ENCODE measurements around the gene GNB3.

Gene GNB3

DNA sequence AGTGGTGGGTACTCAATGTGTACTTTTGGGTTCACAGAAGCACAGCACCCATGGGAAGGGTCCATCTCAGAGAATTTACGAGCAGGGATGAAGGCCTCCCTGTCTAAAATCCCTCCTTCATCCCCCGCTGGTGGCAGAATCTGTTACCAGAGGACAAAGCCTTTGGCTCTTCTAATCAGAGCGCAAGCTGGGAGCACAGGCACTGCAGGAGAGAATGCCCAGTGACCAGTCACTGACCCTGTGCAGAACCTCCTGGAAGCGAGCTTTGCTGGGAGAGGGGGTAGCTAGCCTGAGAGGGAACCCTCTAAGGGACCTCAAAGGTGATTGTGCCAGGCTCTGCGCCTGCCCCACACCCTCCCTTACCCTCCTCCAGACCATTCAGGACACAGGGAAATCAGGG lies 20.6 kb upstream of the GNB3 start:
- Mint-ChIP-seq H3K4me1 (peaks cover 95% of the 10 kb centered on the region), H3K36me3 (ENCODE audit: low read depth) (peaks cover 7% of the 10 kb centered on the region), H3K4me3 (peak overlapping the region; percentile 90), H3K27ac (peak overlapping the region; percentile 99), H3K27me3 (ENCODE audit: low read depth, poor library complexity) (peaks cover 9% of the 10 kb centered on the region), H3K9me3 (no peaks in the 10 kb centered on the region)
- no peak for DNase-seq
- TF ChIP-seq, protein P1, sequence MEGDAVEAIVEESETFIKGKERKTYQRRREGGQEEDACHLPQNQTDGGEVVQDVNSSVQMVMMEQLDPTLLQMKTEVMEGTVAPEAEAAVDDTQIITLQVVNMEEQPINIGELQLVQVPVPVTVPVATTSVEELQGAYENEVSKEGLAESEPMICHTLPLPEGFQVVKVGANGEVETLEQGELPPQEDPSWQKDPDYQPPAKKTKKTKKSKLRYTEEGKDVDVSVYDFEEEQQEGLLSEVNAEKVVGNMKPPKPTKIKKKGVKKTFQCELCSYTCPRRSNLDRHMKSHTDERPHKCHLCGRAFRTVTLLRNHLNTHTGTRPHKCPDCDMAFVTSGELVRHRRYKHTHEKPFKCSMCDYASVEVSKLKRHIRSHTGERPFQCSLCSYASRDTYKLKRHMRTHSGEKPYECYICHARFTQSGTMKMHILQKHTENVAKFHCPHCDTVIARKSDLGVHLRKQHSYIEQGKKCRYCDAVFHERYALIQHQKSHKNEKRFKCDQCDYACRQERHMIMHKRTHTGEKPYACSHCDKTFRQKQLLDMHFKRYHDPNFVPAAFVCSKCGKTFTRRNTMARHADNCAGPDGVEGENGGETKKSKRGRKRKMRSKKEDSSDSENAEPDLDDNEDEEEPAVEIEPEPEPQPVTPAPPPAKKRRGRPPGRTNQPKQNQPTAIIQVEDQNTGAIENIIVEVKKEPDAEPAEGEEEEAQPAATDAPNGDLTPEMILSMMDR (IDR thresholded peaks at IDR 0.05): no peak

DNA sequence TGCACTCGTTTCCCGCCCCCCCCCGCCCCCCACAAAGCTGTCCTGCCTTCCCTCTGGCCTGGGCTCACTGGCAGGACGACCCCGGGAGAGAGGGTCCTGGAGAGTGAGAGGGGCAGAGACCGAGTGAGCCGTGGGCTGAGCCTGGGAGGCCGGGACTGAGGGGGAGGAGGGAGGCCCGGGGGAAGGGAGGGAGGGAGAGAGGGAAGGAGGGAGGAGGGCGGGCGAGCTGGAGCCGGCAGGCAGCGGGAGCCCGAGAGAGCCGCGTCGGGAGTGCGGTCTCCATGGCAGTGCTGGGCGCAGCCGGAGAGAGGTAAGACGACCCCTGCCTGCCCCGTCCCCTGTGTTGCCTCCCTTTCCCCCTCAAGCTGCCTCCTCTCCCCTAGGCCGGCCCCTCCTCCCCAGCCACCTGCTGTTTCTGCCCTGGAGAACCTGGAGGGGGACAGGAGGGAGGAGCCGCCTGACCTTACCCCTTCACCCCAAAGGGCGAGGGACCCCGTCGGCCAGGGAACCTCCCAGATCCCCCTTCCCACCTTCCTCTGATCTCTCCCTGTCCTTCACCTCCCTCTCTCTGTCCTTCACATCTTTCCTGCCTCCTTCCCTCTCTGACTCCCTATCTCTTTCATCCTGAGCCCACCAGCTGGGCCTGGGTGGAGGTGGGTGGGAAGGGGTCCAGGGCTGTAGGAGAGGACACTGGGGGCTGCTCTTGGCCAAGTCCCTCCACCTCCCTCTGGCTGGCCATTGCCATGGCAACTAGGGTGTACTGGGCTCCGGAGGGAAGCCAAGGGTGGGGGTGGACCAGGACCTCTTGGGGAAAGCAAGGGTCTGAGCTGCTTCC lies 18.9 kb upstream of the GNB3 start, which contains the start of gene GPR162:
Gene GPR162 (plus strand): TSS at position 231 of the 835 bp plus-strand sequence. CDS start 2,078 bp downstream, outside the sequence.
- Mint-ChIP-seq H3K9me3 (no peaks in the 10 kb centered on the region), H3K27ac (peak within 1 kb of the TSS; percentile 99)
- peak; percentile 85 for DNase-seq

DNA sequence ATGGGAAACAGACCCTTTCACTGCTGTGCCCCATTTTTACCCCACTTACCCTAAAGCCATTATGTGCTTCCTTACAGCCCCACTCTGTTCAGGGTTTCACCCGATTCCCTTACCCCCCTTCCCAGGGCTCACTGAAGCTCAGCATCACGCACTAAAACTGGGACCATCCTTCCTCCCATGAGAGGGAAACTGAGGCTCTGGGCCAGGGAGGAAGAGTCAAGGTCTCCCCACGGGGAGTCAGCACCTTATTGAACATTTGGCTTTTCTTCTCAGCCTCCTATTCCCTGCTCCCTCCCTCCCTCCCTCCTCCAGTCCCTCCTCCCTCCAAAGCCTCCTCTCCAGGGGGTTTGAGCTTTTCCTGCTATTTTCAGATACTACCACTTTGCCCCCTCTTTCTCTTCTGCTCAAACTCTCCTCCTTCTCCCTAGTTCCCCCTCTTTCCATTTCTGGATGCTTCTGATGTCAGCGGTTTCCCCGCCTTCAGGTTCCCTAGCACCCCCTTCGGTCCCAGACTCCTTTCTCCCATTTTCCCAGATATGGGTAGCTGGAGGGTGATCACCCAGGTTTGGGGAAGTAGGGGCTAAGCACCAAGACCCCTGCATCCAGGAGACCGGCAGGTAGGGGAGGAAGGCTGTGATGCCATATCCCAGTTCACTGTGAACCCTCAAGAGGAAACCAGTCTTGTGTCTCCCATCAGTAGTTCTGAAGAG lies 18.1 kb upstream of the GNB3 start:
- Mint-ChIP-seq H3K36me3 (ENCODE audit: low read depth) (peaks cover 12% of the 10 kb centered on the region), H3K27me3 (ENCODE audit: low read depth, poor library complexity) (peaks cover 16% of the 10 kb centered on the region), H3K4me1 (peaks cover 97% of the 10 kb centered on the region), H3K9me3 (no peaks in the 10 kb centered on the region), H3K4me3 (peak overlapping the region; percentile 90), H3K27ac (peak overlapping the region; percentile 46)
- no peak for DNase-seq
- TF ChIP-seq, protein P1 (IDR thresholded peaks at IDR 0.05): no peak

More for the DNA sequence above, 18.9 kb upstream of the GNB3 start, which contains the start of gene GPR162:
- Mint-ChIP-seq H3K4me3 (peak within 1 kb of the TSS; percentile 90), H3K36me3 (ENCODE audit: low read depth) (peaks cover 12% of the 10 kb centered on the region), H3K4me1 (peaks cover 97% of the 10 kb centered on the region), H3K27me3 (ENCODE audit: low read depth, poor library complexity) (peaks cover 16% of the 10 kb centered on the region)
- TF ChIP-seq, protein P1 (IDR thresholded peaks at IDR 0.05): no peak

DNA sequence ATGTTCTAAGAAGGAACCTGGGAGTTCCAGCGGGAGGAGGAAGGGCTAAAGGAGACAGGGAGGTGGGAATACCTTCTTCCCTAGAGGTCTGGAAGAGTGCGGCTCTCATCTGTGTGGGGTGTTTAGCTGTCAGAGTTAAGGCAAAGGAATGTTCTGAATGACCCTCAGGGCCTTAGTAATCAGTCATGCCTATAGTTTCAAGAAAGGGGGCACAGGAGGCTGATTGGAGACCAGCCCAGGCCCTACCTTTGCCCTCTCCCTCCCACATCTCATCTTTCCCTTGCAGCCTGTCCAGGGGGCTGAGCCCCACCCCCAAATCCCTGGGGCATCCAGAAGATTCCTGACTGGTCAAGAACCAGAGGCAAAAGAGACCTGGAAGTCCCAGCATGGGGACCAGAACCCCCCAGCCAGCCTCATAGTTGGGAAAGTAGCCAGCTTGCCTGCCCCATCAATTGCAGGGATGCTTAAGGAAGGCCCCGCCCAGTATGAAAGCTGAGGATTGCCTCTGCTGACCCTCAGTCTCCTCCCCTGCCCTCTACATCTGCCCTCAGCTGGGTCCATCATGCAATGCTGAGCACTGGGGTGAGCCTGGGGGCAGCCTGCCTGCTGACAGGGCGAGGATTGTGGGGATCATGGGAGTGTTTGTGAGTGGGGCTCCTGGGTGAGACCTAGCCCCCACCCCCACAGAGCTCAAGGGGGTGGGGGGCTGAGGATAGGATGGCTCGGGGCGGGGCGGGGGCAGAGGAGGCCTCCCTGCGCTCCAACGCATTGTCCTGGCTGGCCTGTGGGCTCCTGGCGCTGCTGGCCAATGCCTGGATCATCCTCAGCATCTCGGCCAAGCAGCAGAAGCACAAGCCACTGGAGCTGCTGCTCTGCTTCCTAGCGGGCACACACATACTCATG lies 17.3 kb upstream of the GNB3 start:
- peak overlapping the region; percentile 41 for H3K27ac Mint-ChIP-seq
- peaks cover 12% of the 10 kb centered on the region for H3K36me3 Mint-ChIP-seq (ENCODE audit: low read depth)
- H3K27me3 Mint-ChIP-seq (ENCODE audit: low read depth, poor library complexity): peaks cover 16% of the 10 kb centered on the region
- H3K9me3 Mint-ChIP-seq: no peaks in the 10 kb centered on the region
- DNase-seq: no peak
- TF ChIP-seq, protein P1 (IDR thresholded peaks at IDR 0.05): no peak
- H3K4me1 Mint-ChIP-seq: peaks cover 94% of the 10 kb centered on the region
- H3K4me3 Mint-ChIP-seq: peak overlapping the region; percentile 90

DNA sequence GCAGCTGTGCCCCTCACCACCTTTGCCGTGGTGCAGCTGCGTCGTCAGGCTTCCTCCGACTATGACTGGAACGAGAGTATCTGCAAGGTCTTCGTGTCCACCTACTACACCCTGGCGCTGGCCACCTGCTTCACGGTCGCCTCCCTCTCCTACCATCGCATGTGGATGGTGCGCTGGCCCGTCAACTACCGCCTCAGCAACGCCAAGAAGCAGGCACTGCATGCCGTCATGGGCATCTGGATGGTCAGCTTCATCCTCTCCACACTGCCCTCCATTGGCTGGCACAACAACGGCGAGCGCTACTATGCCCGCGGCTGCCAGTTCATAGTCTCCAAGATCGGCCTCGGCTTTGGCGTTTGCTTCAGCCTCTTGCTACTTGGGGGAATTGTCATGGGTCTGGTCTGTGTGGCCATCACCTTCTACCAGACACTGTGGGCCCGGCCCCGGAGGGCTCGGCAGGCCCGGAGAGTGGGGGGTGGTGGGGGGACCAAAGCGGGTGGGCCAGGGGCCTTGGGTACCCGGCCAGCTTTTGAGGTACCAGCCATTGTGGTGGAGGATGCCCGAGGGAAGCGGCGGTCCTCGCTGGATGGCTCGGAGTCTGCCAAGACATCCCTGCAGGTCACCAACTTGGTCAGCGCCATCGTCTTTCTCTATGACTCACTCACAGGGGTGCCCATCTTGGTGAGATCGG lies 16.5 kb upstream of the GNB3 start:
- Mint-ChIP-seq H3K4me3 (peak overlapping the region; percentile 77), H3K4me1 (peaks cover 88% of the 10 kb centered on the region), H3K27me3 (ENCODE audit: low read depth, poor library complexity) (peaks cover 16% of the 10 kb centered on the region), H3K36me3 (ENCODE audit: low read depth) (peaks cover 12% of the 10 kb centered on the region), H3K9me3 (no peaks in the 10 kb centered on the region), H3K27ac (no peak overlapping the region)
- TF ChIP-seq, protein P1 (IDR thresholded peaks at IDR 0.05): no peak
- DNase-seq: no peak
